NB4 (cell line): Measurements from ENCODE around the gene FITM1.

ENCODE experiments used
- DNase-seq: peaks from one replicate; pipeline ENCODE4 v3.0.0; 2010; ENCODE audit warnings: low read depth
- H3K4me3 ChIP-seq: one replicate; pipeline ENCODE4 v1.5.1; 2011; ENCODE audit warnings: mild to moderate bottlenecking, low read depth, low read length, moderate library complexity
- CTCF ChIP-seq: IDR thresholded peaks from one replicate; pipeline ENCODE4 v1.5.1; 2012; ENCODE audit warnings: low read depth, low read length
- MAX ChIP-seq: IDR thresholded peaks from 2 replicates; pipeline ENCODE4 v1.6.1; 2011; ENCODE audit warnings: low read depth, low read length
- MYC ChIP-seq: IDR thresholded peaks from 2 replicates; pipeline ENCODE4 v1.6.1; 2011; ENCODE audit warnings: low read depth, low read length
- POLR2A ChIP-seq: IDR thresholded peaks from 2 replicates; pipeline ENCODE4 v1.6.1; 2011; ENCODE audit warnings: mild to moderate bottlenecking; ENCODE audit not compliant: insufficient read length; ENCODE audit errors: extremely low read depth

The FITM1 gene

GRCh38 chr14:24094841-24095270 is 35.6 kb upstream of the FITM1 start:
- DNase-seq, result no peak
- TF ChIP-seq CTCF, result no peak
- no peak for TF ChIP-seq POLR2A
- no peak for TF ChIP-seq MAX
- TF ChIP-seq MYC, result no peak
- H3K4me3 ChIP-seq, result peak overlapping the region; percentile 92

- TF ChIP-seq MYC (peak; percentile 96), CTCF (no peak), POLR2A (peak; percentile 83), MAX (peak; percentile 99)
- peak overlapping the region; percentile 92 for H3K4me3 ChIP-seq
- peak; percentile 90 for DNase-seq
Observed at GRCh38 chr14:24095271-24096068, 35.0 kb upstream of the FITM1 start.

- DNase-seq, result no peak
- no peak overlapping the region for H3K4me3 ChIP-seq
- TF ChIP-seq POLR2A (no peak), CTCF (no peak)
Observed at GRCh38 chr14:24096545-24097181, 33.8 kb upstream of the FITM1 start.

- DNase-seq, result no peak
- no peak for TF ChIP-seq MYC
- TF ChIP-seq MAX, result no peak
- no peak for TF ChIP-seq CTCF
- no peak for TF ChIP-seq POLR2A
- H3K4me3 ChIP-seq, result no peak overlapping the region
Observed at GRCh38 chr14:24098229-24098926, 32.1 kb upstream of the FITM1 start.

GRCh38 chr14:24098927-24099813 is 31.3 kb upstream of the FITM1 start:
- TF ChIP-seq MAX, result no peak
- no peak for TF ChIP-seq CTCF
- TF ChIP-seq POLR2A, result no peak
- TF ChIP-seq MYC, result no peak
- H3K4me3 ChIP-seq, result no peak overlapping the region
- DNase-seq, result no peak
